BE2C (cell line): ENCODE results near the gene NTPCR.

ENCODE experiments used
- DNase-seq: peaks from one replicate; pipeline ENCODE4 v3.0.0-alpha.2; 2020
- H3K27me3 ChIP-seq: fragments of 250-450 bp; sonication (Bioruptor Pico); 2 replicates; pipeline ENCODE4 v1.5.1; 2020; ENCODE audit warnings: mild to moderate bottlenecking
- H3K36me3 ChIP-seq: fragments of 250-450 bp; sonication (Bioruptor Pico); 2 replicates; pipeline ENCODE4 v1.5.1; 2020; ENCODE audit warnings: mild to moderate bottlenecking
- H3K4me1 ChIP-seq: fragments of 250-450 bp; sonication (Bioruptor Pico); 2 replicates; pipeline ENCODE4 v1.5.1; 2020
- H3K4me3 ChIP-seq: 2 replicates; pipeline ENCODE4 v1.5.1; 2011; ENCODE audit warnings: low read depth, low read length
- H3K9me3 ChIP-seq: fragments of 250-450 bp; sonication (Bioruptor Pico); 2 replicates; pipeline ENCODE4 v1.5.1; 2020
- CTCF ChIP-seq: IDR thresholded peaks from 2 replicates; pipeline ENCODE4 v1.5.1; 2012; ENCODE audit warnings: mild to moderate bottlenecking, low read depth, low read length

NTPCR gene

DNA sequence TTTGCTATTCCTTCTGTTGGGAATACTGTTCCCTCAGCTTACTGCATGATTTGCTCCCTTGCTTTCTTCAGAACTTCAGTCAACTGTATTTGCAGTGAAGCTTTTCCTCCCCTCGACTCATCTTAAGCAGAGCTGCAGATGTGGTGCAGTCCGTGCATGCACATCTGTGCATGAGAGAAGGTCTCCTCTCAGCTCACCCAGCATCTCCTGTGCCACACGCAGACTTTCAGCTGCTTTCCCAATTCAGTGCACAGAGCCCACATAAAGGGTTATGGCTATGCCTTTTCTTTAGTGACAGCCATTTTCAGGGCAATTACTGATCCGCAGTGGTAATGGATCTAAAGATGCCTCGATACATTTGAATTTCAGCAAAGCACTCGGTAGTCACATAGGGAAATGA is 13.5 kb upstream of the NTPCR start:
- no peaks in the 10 kb centered on the region for H3K9me3 ChIP-seq
- no peaks in the 10 kb centered on the region for H3K27me3 ChIP-seq
- TF ChIP-seq CTCF = no peak
- no peak overlapping the region for H3K4me3 ChIP-seq
- H3K4me1 ChIP-seq = no peaks in the 10 kb centered on the region
- DNase-seq = no peak
- no peaks in the 10 kb centered on the region for H3K36me3 ChIP-seq

DNA sequence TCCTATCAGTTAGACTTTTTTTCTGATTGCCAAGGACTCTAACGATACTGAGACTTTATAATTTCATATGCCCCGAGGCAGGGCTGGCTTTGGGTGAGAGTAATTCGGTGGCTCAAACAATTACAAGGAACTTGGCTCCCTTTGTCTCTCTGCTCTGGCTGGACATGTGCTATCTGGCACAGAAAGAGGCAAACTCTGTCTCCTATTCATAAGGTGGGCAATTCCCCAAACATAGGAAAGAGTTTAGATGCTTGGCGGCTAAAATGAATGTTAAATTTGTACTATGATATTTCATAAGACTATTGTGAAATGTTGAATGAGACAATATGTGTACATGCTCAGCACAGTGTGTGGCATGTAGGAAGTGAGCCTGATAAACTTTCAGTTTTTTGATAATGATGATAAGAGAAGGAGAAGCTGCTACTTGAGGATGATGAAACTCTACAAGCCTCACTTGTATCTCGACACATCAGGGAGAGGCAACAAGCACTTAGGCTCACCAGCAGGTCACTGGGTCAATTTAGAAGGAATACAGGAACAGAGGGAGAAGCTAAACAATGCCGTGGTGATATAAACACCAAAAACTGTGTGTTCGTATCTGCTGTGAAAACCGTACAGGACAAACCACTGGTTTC is 12.6 kb upstream of the NTPCR start:
- no peak for DNase-seq
- H3K4me1 ChIP-seq = no peaks in the 10 kb centered on the region
- no peaks in the 10 kb centered on the region for H3K9me3 ChIP-seq
- no peak for TF ChIP-seq CTCF
- H3K4me3 ChIP-seq = no peak overlapping the region
- no peaks in the 10 kb centered on the region for H3K36me3 ChIP-seq
- no peaks in the 10 kb centered on the region for H3K27me3 ChIP-seq

GRCh38 chr1:232938926-232939325 is 11.5 kb upstream of the NTPCR start:
- no peaks in the 10 kb centered on the region for H3K9me3 ChIP-seq
- DNase-seq = no peak
- H3K4me3 ChIP-seq = no peak overlapping the region
- no peaks in the 10 kb centered on the region for H3K27me3 ChIP-seq
- peaks cover 3% of the 10 kb centered on the region; the same call in 1 of the 2 replicates for H3K4me1 ChIP-seq
- TF ChIP-seq CTCF = no peak
- H3K36me3 ChIP-seq = no peaks in the 10 kb centered on the region

GRCh38 chr1:232939748-232940147 is 10.7 kb upstream of the NTPCR start:
- peaks cover 3% of the 10 kb centered on the region; the same call in 1 of the 2 replicates for H3K4me1 ChIP-seq
- H3K9me3 ChIP-seq = no peaks in the 10 kb centered on the region
- DNase-seq = no peak
- H3K36me3 ChIP-seq = no peaks in the 10 kb centered on the region
- no peaks in the 10 kb centered on the region for H3K27me3 ChIP-seq
- no peak overlapping the region for H3K4me3 ChIP-seq
- no peak for TF ChIP-seq CTCF

GRCh38 chr1:232940262-232940661 is 10.1 kb upstream of the NTPCR start:
- DNase-seq = no peak
- H3K36me3 ChIP-seq = no peaks in the 10 kb centered on the region
- no peak for TF ChIP-seq CTCF

DNA sequence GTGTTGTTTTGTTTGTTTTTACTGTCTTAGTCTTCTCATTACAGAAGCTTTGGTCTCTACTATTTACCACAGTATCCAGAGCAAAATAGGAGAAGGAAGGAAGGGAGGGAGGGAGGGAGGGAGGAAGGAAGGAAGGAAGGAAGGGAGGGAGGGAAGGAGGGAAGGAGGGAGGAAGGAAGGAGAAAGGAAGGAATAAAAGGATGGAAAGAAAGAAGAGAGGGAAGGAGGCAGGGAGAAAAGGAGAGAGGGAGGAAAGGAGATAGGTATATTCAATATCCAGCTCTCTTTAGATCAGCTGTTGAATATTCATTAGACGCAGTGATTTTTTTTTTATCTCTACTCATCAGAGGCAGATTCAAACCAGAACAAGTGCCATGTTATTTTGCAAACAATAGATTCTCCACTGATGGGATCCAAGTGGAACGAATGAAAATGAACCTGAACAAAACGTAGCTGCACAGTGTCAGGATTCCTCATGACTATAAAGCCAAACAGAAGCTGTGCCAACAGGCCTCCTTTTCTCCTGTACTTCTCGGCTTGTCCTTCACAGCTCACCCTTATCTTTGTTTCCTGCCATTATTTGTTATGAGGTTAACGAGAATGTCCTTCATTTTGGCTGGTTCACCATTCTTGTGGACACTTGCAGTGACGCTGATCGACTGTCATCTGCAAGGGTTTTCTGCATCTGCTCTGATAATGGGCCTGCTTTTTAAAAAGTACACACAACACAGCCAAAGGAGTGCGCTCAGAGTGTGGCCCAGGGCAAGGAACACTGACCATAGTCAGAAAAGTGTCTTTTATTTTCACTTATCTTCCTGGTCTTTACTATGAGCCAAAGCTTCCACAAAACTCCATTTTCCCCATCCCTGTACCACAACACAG is 7.8 kb upstream of the NTPCR start:
- no peaks in the 10 kb centered on the region for H3K36me3 ChIP-seq
- DNase-seq = no peak
- H3K9me3 ChIP-seq = no peaks in the 10 kb centered on the region
- H3K4me1 ChIP-seq = peaks cover 3% of the 10 kb centered on the region; the same call in 1 of the 2 replicates
- H3K4me3 ChIP-seq = no peak overlapping the region
- H3K27me3 ChIP-seq = no peaks in the 10 kb centered on the region
- no peak for TF ChIP-seq CTCF

More at GRCh38 chr1:232940262-232940661, 10.1 kb upstream of the NTPCR start:
- Histone ChIP-seq H3K9me3 (no peaks in the 10 kb centered on the region), H3K27me3 (no peaks in the 10 kb centered on the region), H3K4me1 (peaks cover 3% of the 10 kb centered on the region; the same call in 1 of the 2 replicates), H3K4me3 (no peak overlapping the region)
